ENCODE data around the gene YOD1.

GRCh38 chr1:207089627-207090355 lies 38.8 kb upstream of the YOD1 start:
- TF ChIP-seq CTCF (IDR thresholded peaks at IDR 0.05; ENCODE audit: low read depth, low read length) (no peak), EZH2phosphoT487 (IDR thresholded peaks at IDR 0.05; ENCODE audit: low read depth) (no peak)

Data from OCI-LY3 (cell line).